ENCODE measurements around the gene FARSA. TPM values are rescaled to one million over a fixed set of nuclear protein-coding genes. Genes with fewer than 3 reads are reported as not detected.

The FARSA gene
- total and polyA plus RNA-seq, 2 of the 8 experiments (the other 6 are each of a cell fraction or from before 2014, with no cell fraction given) = 61.0 to 103 TPM

GRCh38 chr19:12973236-12973635 lies 39.7 kb upstream of the FARSA start (continued):
- TF ChIP-seq SAP30 (IDR thresholded peaks at IDR 0.05; ENCODE audit: insufficient read depth, insufficient replicate concordance, low read length) (no peak), RXRA (IDR thresholded peaks at IDR 0.05; ENCODE audit: insufficient read depth, low read depth, low read length) (no peak), SRF (IDR thresholded peaks at IDR 0.05; ENCODE audit: low read depth, low read length) (no peak), RNF2 (IDR thresholded peaks at IDR 0.05; ENCODE audit: borderline replicate concordance, low read depth, low read length, missing control alignments, poor library complexity, severe bottlenecking) (no peak), EP300 (IDR thresholded peaks at IDR 0.05; ENCODE audit: borderline replicate concordance in 1 of 2, low read depth in 2 of 2, low read length in 2 of 2) (no peak), CBX8 (IDR thresholded peaks at IDR 0.05; ENCODE audit: borderline replicate concordance, low read depth, low read length) (no peak), CTBP2 (IDR thresholded peaks at IDR 0.05; ENCODE audit: borderline replicate concordance, insufficient read depth, insufficient read length, low read length) (no peak), KDM4A (IDR thresholded peaks at IDR 0.05; ENCODE audit: low read depth, low read length, severe bottlenecking) (no peak)
